HuH-7 (cell line): Measurements from ENCODE around the gene PRKACG.
"Not testable (repeated sequence)": the region's sequence is repeated elsewhere in the genome, so short reads cannot be mapped to it uniquely, and the experiment has no call there.

Experiments
- DNase-seq: peaks from one replicate; pipeline ENCODE4 v3.0.0; 2011; ENCODE audit warnings: low spot score

PRKACG gene

GRCh38 chr9:69014013-69014412 lies at the start of gene PRKACG:
Gene PRKACG, minus strand, starts transcription at chr9:69014113. Its CDS starts 21 bp downstream, at chr9:69014092.
- DNase-seq: no peak

GRCh38 chr9:69062195-69062594 lies 48.3 kb upstream of the PRKACG start:
- no peak for DNase-seq

- no peak for DNase-seq
Observed at GRCh38 chr9:69060766-69061165, 46.9 kb upstream of the PRKACG start.

- no peak for DNase-seq
Observed at GRCh38 chr9:69058101-69058500, 44.2 kb upstream of the PRKACG start.

GRCh38 chr9:69056191-69056815 lies 42.4 kb upstream of the PRKACG start:
- DNase-seq: no peak

GRCh38 chr9:69054989-69055388 lies 41.1 kb upstream of the PRKACG start:
- DNase-seq: no peak

GRCh38 chr9:69050936-69051335 lies 37.0 kb upstream of the PRKACG start:
- DNase-seq: not testable (repeated sequence)

- DNase-seq: no peak
Observed at GRCh38 chr9:69049094-69049493, 35.2 kb upstream of the PRKACG start.

- no peak for DNase-seq
Observed at GRCh38 chr9:69047371-69047770, 33.5 kb upstream of the PRKACG start.

- no peak for DNase-seq
Observed at GRCh38 chr9:69046723-69047122, 32.8 kb upstream of the PRKACG start.

- DNase-seq: no peak
Observed at GRCh38 chr9:69045821-69046220, 31.9 kb upstream of the PRKACG start.

- DNase-seq: no peak
Observed at GRCh38 chr9:69044240-69045219, 30.6 kb upstream of the PRKACG start.

GRCh38 chr9:69040646-69041045 lies 26.7 kb upstream of the PRKACG start:
- DNase-seq: no peak

- DNase-seq: no peak
Observed at GRCh38 chr9:69036799-69037198, 22.9 kb upstream of the PRKACG start.

GRCh38 chr9:69036309-69036708 lies 22.4 kb upstream of the PRKACG start:
- peak; percentile 30 for DNase-seq

GRCh38 chr9:69035438-69036308 lies 21.8 kb upstream of the PRKACG start, which contains the start of gene FXN:
Gene FXN, plus strand, starts transcription at chr9:69035752. Its CDS starts 31 bp downstream, at chr9:69035783.
- peak; percentile 87 for DNase-seq

GRCh38 chr9:69034071-69034470 lies 20.2 kb upstream of the PRKACG start:
- DNase-seq: no peak

GRCh38 chr9:69030851-69031645 lies 17.1 kb upstream of the PRKACG start:
- no peak for DNase-seq

- DNase-seq: no peak
Observed at GRCh38 chr9:69029535-69029934, 15.6 kb upstream of the PRKACG start.

GRCh38 chr9:69028754-69029153 lies 14.8 kb upstream of the PRKACG start:
- no peak for DNase-seq

GRCh38 chr9:69027355-69028097 lies 13.6 kb upstream of the PRKACG start:
- peak; percentile 63 for DNase-seq
